Hematopoietic multipotent progenitor cell treated with erythropoietin and hydrocortisone succinate and interleukin-3 and kit ligand, for 6 days (in vitro differentiated cells): ENCODE measurements around the gene PKNOX1.
"Not testable (repeated sequence)": the region's sequence is repeated elsewhere in the genome, so short reads cannot be mapped to it uniquely, and the experiment has no call there.

ENCODE experiments used
- DNase-seq: peaks from one replicate; pipeline ENCODE4 v3.0.0-alpha.2; 2015

Gene PKNOX1

GRCh38 chr21:43021191-43021590, 46.8 kb downstream of the PKNOX1 start:
- no peak for DNase-seq

- DNase-seq = no peak
Observed at GRCh38 chr21:43021756-43022600, 47.6 kb downstream of the PKNOX1 start.

- no peak for DNase-seq
Observed at GRCh38 chr21:43023175-43023574, 48.8 kb downstream of the PKNOX1 start.

- DNase-seq = no peak
Observed at GRCh38 chr21:43024439-43025136, 50.2 kb downstream of the PKNOX1 start.

- DNase-seq = no peak
Observed at GRCh38 chr21:43025636-43026180, 51.3 kb downstream of the PKNOX1 start.

GRCh38 chr21:43027846-43028731, 53.7 kb downstream of the PKNOX1 start:
- DNase-seq = no peak

GRCh38 chr21:43029785-43030184, 55.4 kb downstream of the PKNOX1 start:
- DNase-seq = no peak

GRCh38 chr21:43031121-43031619, 56.8 kb downstream of the PKNOX1 start:
- DNase-seq = no peak

GRCh38 chr21:43034101-43034500, 59.7 kb downstream of the PKNOX1 start:
- DNase-seq = no peak

- no peak for DNase-seq
Observed at GRCh38 chr21:43034826-43035225, 60.5 kb downstream of the PKNOX1 start.

- not testable (repeated sequence) for DNase-seq
Observed at GRCh38 chr21:43036889-43037288, 62.5 kb downstream of the PKNOX1 start.

- DNase-seq = peak; percentile 5
Observed at GRCh38 chr21:43037918-43038658, 63.7 kb downstream of the PKNOX1 start.

- DNase-seq = not testable (repeated sequence)
Observed at GRCh38 chr21:43038659-43039044, 64.3 kb downstream of the PKNOX1 start.

GRCh38 chr21:43042169-43042568, 67.8 kb downstream of the PKNOX1 start:
- not testable (repeated sequence) for DNase-seq

- DNase-seq = not testable (repeated sequence)
Observed at GRCh38 chr21:43043291-43043690, 68.9 kb downstream of the PKNOX1 start.

- not testable (repeated sequence) for DNase-seq
Observed at GRCh38 chr21:43044547-43044946, 70.2 kb downstream of the PKNOX1 start.

GRCh38 chr21:43045165-43045875, 71.0 kb downstream of the PKNOX1 start:
- DNase-seq = not testable (repeated sequence)

- DNase-seq = not testable (repeated sequence)
Observed at GRCh38 chr21:43045876-43046821, 71.8 kb downstream of the PKNOX1 start.

GRCh38 chr21:43053112-43053511, 78.8 kb downstream of the PKNOX1 start:
- DNase-seq = not testable (repeated sequence)
